Measurements from ENCODE around the gene EMC10.

EMC10 gene

GRCh38 chr19:50500060-50500752 lies 23.9 kb downstream of the EMC10 start:
- no peak for DNase-seq

- no peak for DNase-seq
These were observed 24.4 kb downstream of the EMC10 start for GRCh38 chr19:50500753-50501151.

GRCh38 chr19:50501186-50501567 lies 24.9 kb downstream of the EMC10 start:
- DNase-seq = no peak

- DNase-seq = no peak
These were observed 25.5 kb downstream of the EMC10 start for GRCh38 chr19:50501568-50502475.

- no peak for DNase-seq
These were observed 29.7 kb downstream of the EMC10 start for GRCh38 chr19:50505856-50506611.

GRCh38 chr19:50506700-50507099 lies 30.4 kb downstream of the EMC10 start:
- no peak for DNase-seq

GRCh38 chr19:50507376-50507775 lies 31.1 kb downstream of the EMC10 start:
- DNase-seq = no peak

GRCh38 chr19:50508843-50509190 lies 32.5 kb downstream of the EMC10 start:
- DNase-seq = no peak

GRCh38 chr19:50509366-50509765 lies 33.1 kb downstream of the EMC10 start:
- DNase-seq = no peak

GRCh38 chr19:50510121-50510670 lies 33.9 kb downstream of the EMC10 start:
- DNase-seq = no peak

GRCh38 chr19:50510700-50511068 lies 34.4 kb downstream of the EMC10 start:
- DNase-seq = no peak

GRCh38 chr19:50511069-50511822 lies 34.9 kb downstream of the EMC10 start, which contains the start of gene JOSD2:
TSS of gene JOSD2 (minus strand) at chr19:50511191. CDS start at chr19:50510431, 760 bp downstream.
- peak; percentile 77 for DNase-seq

GRCh38 chr19:50512112-50512998 lies 36.0 kb downstream of the EMC10 start:
- no peak for DNase-seq

- DNase-seq = no peak
These were observed 36.9 kb downstream of the EMC10 start for GRCh38 chr19:50512999-50513745.

GRCh38 chr19:50513746-50514345 lies 37.5 kb downstream of the EMC10 start, which contains the start of gene ASPDH:
TSS of gene ASPDH (minus strand) at chr19:50513913. CDS start at chr19:50513823, 90 bp downstream.
- DNase-seq = no peak

GRCh38 chr19:50514346-50515167 lies 38.2 kb downstream of the EMC10 start:
- no peak for DNase-seq

- no peak for DNase-seq
These were observed 38.9 kb downstream of the EMC10 start for GRCh38 chr19:50515168-50515561.

- no peak for DNase-seq
These were observed 40.1 kb downstream of the EMC10 start for GRCh38 chr19:50516456-50516855.
